GM12878 (cell line): Measurements from ENCODE around the gene IGFBP2. TPM values are rescaled to one million over a fixed set of nuclear protein-coding genes. Genes with fewer than 3 reads are reported as not detected.
A peak's percentile ranks its signal among the peaks of the same experiment; 100 is the strongest.

Experiments
- ATAC-seq: fragments of 200-7000 bp; cut with Tn5 transposase; 3 replicates; pipeline ENCODE4 v1.9.1; 2020; ENCODE audit warnings: mild to moderate bottlenecking, moderate library complexity
- BruUV-seq: library from RNA; stranded (reverse); fragments of 400-500 nt; replicated peaks from 2 replicates; lab custom pipeline; 2021; lab: Mats Ljungman, UMichigan
- CTCF ChIA-PET: fragments of 300-600 bp; sonication (Branson Sonifier 250); formaldehyde crosslinking; extraction: SDS; loops from one replicate; lab custom pipeline; 2021; ENCODE audit warnings: inconsistent platforms; lab: Yijun Ruan, JAX
- POLR2A ChIA-PET: fragments of 350-600 bp; formaldehyde crosslinking; extraction: SDS; loops from one replicate; lab custom pipeline; 2021; ENCODE audit warnings: inconsistent platforms; lab: Charles Lee
- RAD21 ChIA-PET: fragments of 300-600 bp; sonication (Branson Sonifier 250); formaldehyde crosslinking; loops from one replicate; lab custom pipeline; 2023; ENCODE audit warnings: antibody characterized with exemption; ENCODE audit not compliant: unreplicated experiment; lab: Charles Lee
- SMC1A ChIA-PET: fragments of 300-600 bp; sonication (Branson Sonifier 250); formaldehyde crosslinking; loops from one replicate; lab custom pipeline; 2023; ENCODE audit not compliant: unreplicated experiment, uncharacterized antibody; lab: Charles Lee
- DNase-seq: peaks from one replicate; pipeline ENCODE4 v3.0.0-alpha.2; 2011; ENCODE audit warnings: low read depth, low spot score
- FAIRE-seq: peaks from 3 replicates; lab custom pipeline; 2011; peaks lifted over from hg19 to GRCh38; lab: Jason Lieb, UNC
- H2AFZ ChIP-seq: 2 replicates; pipeline ENCODE4 v1.6.0; 2011; ENCODE audit warnings: low read depth, low read length, control low read depth; ENCODE audit not compliant: control insufficient read depth
- H3K27ac ChIP-seq: 2 replicates; pipeline ENCODE4 v1.5.1; 2011; ENCODE audit warnings: control low read depth; ENCODE audit not compliant: control insufficient read depth, insufficient read depth
- H3K27me3 ChIP-seq, 2 experiments: replicated peaks in 1 of 2; 2 replicates each; pipeline versions ENCODE4 v1.6.0 to v1.6.1; 2011; ENCODE audit warnings: low read length in 1 of 2; ENCODE audit not compliant: control insufficient read depth in 2 of 2, insufficient read depth in 2 of 2
- H3K36me3 ChIP-seq, 2 experiments: 2 replicates each; pipeline ENCODE4 v1.5.1; 2011; ENCODE audit warnings: low read length in 1 of 2; ENCODE audit not compliant: control insufficient read depth in 2 of 2, insufficient read depth in 2 of 2
- H3K4me1 ChIP-seq: 2 replicates; pipeline ENCODE4 v1.6.1; 2011; ENCODE audit warnings: mild to moderate bottlenecking, low read length, moderate library complexity, mixed read lengths; ENCODE audit not compliant: control insufficient read depth, insufficient read depth
- H3K4me2 ChIP-seq: 2 replicates; pipeline ENCODE4 v1.6.0; 2011; ENCODE audit warnings: control low read depth; ENCODE audit not compliant: control insufficient read depth, insufficient read depth
- H3K4me3 ChIP-seq: fragments of 200-600 bp; sonication (generic); 2 replicates; pipeline ENCODE4 v1.5.1; 2016
- H3K79me2 ChIP-seq: 2 replicates; pipeline ENCODE4 v1.6.0; 2011; ENCODE audit warnings: low read length; ENCODE audit not compliant: control insufficient read depth, insufficient read depth
- H3K9ac ChIP-seq: 2 replicates; pipeline ENCODE4 v1.8.0; 2011; ENCODE audit warnings: low read length, control low read depth, mixed read lengths; ENCODE audit not compliant: control insufficient read depth, insufficient read depth
- H3K9me3 ChIP-seq: replicated peaks from 3 replicates; pipeline ENCODE4 v1.5.1; 2011; ENCODE audit warnings: mild to moderate bottlenecking, low read length; ENCODE audit not compliant: control insufficient read depth, insufficient read depth
- H4K20me1 ChIP-seq: 2 replicates; pipeline ENCODE4 v1.6.0; 2011; ENCODE audit not compliant: control insufficient read depth, insufficient read depth
- CHD4 ChIP-seq: fragments of 200-600 bp; sonication (generic); IDR thresholded peaks from 2 replicates; pipeline ENCODE4 v1.6.1; 2016; ENCODE audit warnings: mild to moderate bottlenecking
- CTCF ChIP-seq, 3 experiments: IDR thresholded peaks in 2 of 3; conservative IDR thresholded peaks in 1 of 3; 2 replicates each; pipeline ENCODE4 v1.5.1; 2011; ENCODE audit warnings: low read depth in 3 of 3, low read length in 3 of 3, mild to moderate bottlenecking in 3 of 3, control low read depth in 2 of 3, moderate library complexity in 2 of 3, inconsistent platforms in 1 of 3, mixed read lengths in 1 of 3; ENCODE audit not compliant: control insufficient read depth in 2 of 3, insufficient read depth in 1 of 3; ENCODE audit errors: extremely low read depth in 1 of 3
- IKZF1 ChIP-seq: fragments of 450-650 bp; conservative IDR thresholded peaks from 2 replicates; pipeline ENCODE4 v1.6.1; 2017; ENCODE audit warnings: antibody characterized with exemption, mild to moderate bottlenecking
- IRF4 ChIP-seq: IDR thresholded peaks from 2 replicates; pipeline ENCODE4 v1.6.1; 2011; ENCODE audit warnings: low read depth, low read length
- MLLT1 ChIP-seq: fragments of 450-650 bp; IDR thresholded peaks from 2 replicates; pipeline ENCODE4 v1.6.1; 2016; ENCODE audit warnings: mild to moderate bottlenecking
- NR2F1 ChIP-seq: fragments of 450-650 bp; conservative IDR thresholded peaks from 2 replicates; pipeline ENCODE4 v1.6.1; 2017; ENCODE audit warnings: mild to moderate bottlenecking
- POU2F2 ChIP-seq: IDR thresholded peaks from 3 replicates; pipeline ENCODE4 v1.6.1; 2011; ENCODE audit warnings: low read depth, mild to moderate bottlenecking, low read length, borderline replicate concordance
- RAD21 ChIP-seq: IDR thresholded peaks from 2 replicates; pipeline ENCODE4 v1.6.1; 2011; ENCODE audit warnings: mild to moderate bottlenecking, low read depth, low read length, moderate library complexity; ENCODE audit not compliant: insufficient read depth
- RELB ChIP-seq: fragments of 450-650 bp; IDR thresholded peaks from 2 replicates; pipeline ENCODE4 v1.6.1; 2017; ENCODE audit warnings: low read depth, mild to moderate bottlenecking, moderate library complexity
- SMC3 ChIP-seq: IDR thresholded peaks from 2 replicates; pipeline ENCODE4 v1.6.1; 2011; ENCODE audit warnings: low read length, improper control_type of control experiment, borderline replicate concordance
- SP1 ChIP-seq: IDR thresholded peaks from one replicate; pipeline ENCODE4 v1.6.1; 2011; ENCODE audit warnings: low read depth, low read length
- SRF ChIP-seq, 2 experiments: IDR thresholded peaks; 2 replicates each; pipeline ENCODE4 v1.6.1; 2011; ENCODE audit warnings: low read depth in 2 of 2, low read length in 2 of 2, mild to moderate bottlenecking in 1 of 2, moderate library complexity in 1 of 2
- YY1 ChIP-seq: IDR thresholded peaks from 2 replicates; pipeline ENCODE4 v1.6.1; 2011; ENCODE audit warnings: low read depth, mild to moderate bottlenecking, low read length
- ZZZ3 ChIP-seq: IDR thresholded peaks from 2 replicates; pipeline ENCODE4 v1.6.1; 2011; ENCODE audit warnings: low read depth; ENCODE audit not compliant: control insufficient read depth, insufficient read length
- WGBS: methylation state at CpG from one replicate; pipeline ENCODE4 v1.1.6; 2016; ENCODE audit warnings: low lambda C conversion rate; ENCODE audit not compliant: insufficient replicate concordance, insufficient coverage; ENCODE audit errors: missing lambda C conversion rate; 5-methylcytosine and 5-hydroxymethylcytosine counted together
- in situ Hi-C: fragments of 300-500 bp; cut with MboI; formaldehyde crosslinking; loops from 9 replicates; pipeline ENCODE4 v1.14.3; 2018; ENCODE audit warnings: mixed read lengths
- intact Hi-C: fragments of 100-400 bp; cut with micrococcal nuclease; formaldehyde crosslinking; loops from one replicate; pipeline ENCODE4 v1.14.2; 2022; ENCODE audit not compliant: unreplicated experiment
- polyA plus RNA-seq, 11 experiments: library from polyadenylated mRNA; depleted of rRNA in 4 of 11; unstranded in 6 of 11; stranded (reverse) in 5 of 11; fragments of >200 nt; fragmentation: Nextera tagmentation in 4 of 11; fragmentation: Illumina TruSeq in 1 of 11; extraction: Ambion mirVana in 4 of 11; extraction: Trizol in 1 of 11; gene quantifications; 1 replicate in 1 of 11; 2 replicates in 10 of 11; pipeline versions ENCODE4 v1.2.1 to v1.2.3, GENCODE V29; 2011 to 2016; ENCODE audit warnings: inconsistent platforms in 2 of 11, missing spikeins in 2 of 11, low read depth in 1 of 11
- total RNA-seq, 4 experiments: library from RNA; depleted of rRNA in 3 of 4; stranded (reverse); fragments of >200 nt in 3 of 4; fragmentation: Illumina TruSeq in 1 of 4; extraction: Trizol in 1 of 4; gene quantifications; 2 replicates each; pipeline versions ENCODE4 v1.2.1 to v1.2.3, GENCODE V29; 2013 to 2021

Gene IGFBP2
- total and polyA plus RNA-seq, 10 of the 15 experiments (the other 5 are each of a cell fraction or from before 2014, with no cell fraction given), result 0.11 to 1.5 (median 0.38) TPM; not detected in 5

- no peak for TF ChIP-seq MLLT1
These were observed 32.5 kb downstream of the IGFBP2 start (continued) for GRCh38 chr2:216665717-216666116.

- TF ChIP-seq SRF (IDR thresholded peaks at IDR 0.05; ENCODE audit: low read depth in 2 of 2, low read length in 2 of 2) (no peak), NR2F1 (no peak), CHD4 (no peak), ZZZ3 (no peak), IKZF1 (no peak), SMC3 (peak; percentile 99), IRF4 (no peak), SP1 (peak; percentile 12), YY1 (peak; percentile 67; the same call in 1 of the 2 replicates), RAD21 (peak; percentile 97), CTCF (IDR thresholded peaks at IDR 0.05 in 2 of 3, conservative IDR thresholded peaks at IDR 0.05 in 1 of 3; ENCODE audit: control insufficient read depth in 2 of 3, extremely low read depth in 1 of 3, insufficient read depth in 1 of 3, low read depth in 3 of 3, low read length in 3 of 3) (peak; percentile 98 to 100 (median 98)), POU2F2 (peak; percentile 41; the same call in 1 of the 3 replicates), RELB (no peak)
- TF ChIP-seq, all 136 proteins: peak for 6
- Histone ChIP-seq H3K36me3 (no peaks in the 10 kb centered on the region), H3K4me1 (no peaks in the 10 kb centered on the region), H2AFZ (no peak overlapping the region), H3K4me2 (no peak overlapping the region), H3K79me2 (no peaks in the 10 kb centered on the region), H3K27me3 (peaks cover 2 to 5% of the 10 kb centered on the region in 2 experiments), H3K27ac (no peak overlapping the region), H3K9me3 (no peaks in the 10 kb centered on the region), H3K4me3 (no peak overlapping the region), H3K9ac (no peak overlapping the region), H4K20me1 (no peaks in the 10 kb centered on the region)
- ChIA-PET CTCF (interaction anchor here (0.6 to 14.2 kb wide), 24 partner anchors 8 to 716 kb away, joined by 3 to 475 read pairs (median 4); no protein-coding TSS in a partner anchor), POLR2A (no interaction called here), SMC1A (interaction anchor here (0.6 to 12.7 kb wide), 11 partner anchors 15 to 557 kb away, joined by 3 to 226 read pairs (median 3); no protein-coding TSS in a partner anchor), RAD21 (interaction anchor here (0.7 to 12.2 kb wide), 6 partner anchors 146 to 607 kb away, joined by 3 to 239 read pairs (median 4); partner anchors contain the start of gene RPL37A)
- BruUV-seq, result no TSS peak
- peak; percentile 92 for ATAC-seq
- peak; percentile 92 for FAIRE-seq
- intact Hi-C loops (loop anchor here (1.0 to 10.0 kb wide), 5 partner anchors 147 to 632 kb away; partner anchors contain the start of gene SMARCAL1), in situ Hi-C loops (loop anchor here (5.0 to 10.0 kb wide), 3 partner anchors 149 to 722 kb away; no protein-coding TSS in a partner anchor)
- peak; percentile 19 for DNase-seq
- WGBS, result 11% methylated on average over 9 of the region's 9 CpGs
These were observed 33.4 kb downstream of the IGFBP2 start for GRCh38 chr2:216666461-216667233.
